Fibroblast of the aortic adventitia (primary cell): ENCODE results near the gene B4GALNT4. TPM values are rescaled to one million over a fixed set of nuclear protein-coding genes. Genes with fewer than 3 reads are reported as not detected.
A peak's percentile ranks its signal among the peaks of the same experiment; 100 is the strongest.

Source experiments
- DNase-seq: peaks from one replicate; pipeline ENCODE4 v3.0.0-alpha.2; 2010; ENCODE audit warnings: low read depth
- H3K4me3 ChIP-seq: 2 replicates; pipeline ENCODE4 v1.5.1; 2011; ENCODE audit warnings: low read depth, mild to moderate bottlenecking, control low read depth, low read length, moderate library complexity
- CTCF ChIP-seq: IDR thresholded peaks from 2 replicates; pipeline ENCODE4 v1.5.1; 2011; ENCODE audit warnings: mild to moderate bottlenecking, low read length, control low read depth, inconsistent platforms; ENCODE audit not compliant: insufficient read depth
- total RNA-seq: library from RNA; depleted of rRNA; stranded (reverse); fragments of >200 nt; gene quantifications from 2 replicates; pipeline ENCODE4 v1.2.3, GENCODE V29; 2012; ENCODE audit warnings: low replicate concordance

Gene B4GALNT4
- total RNA-seq, 1 donor = 1.9 TPM

- TF ChIP-seq CTCF = no peak
- no peak overlapping the region for H3K4me3 ChIP-seq
- no peak for DNase-seq
These were observed 35.4 kb downstream of the B4GALNT4 start for GRCh38 chr11:404551-405264.

GRCh38 chr11:405323-405953 lies 36.1 kb downstream of the B4GALNT4 start:
- H3K4me3 ChIP-seq = peak overlapping the region; percentile 72
- peak; percentile 71 for DNase-seq

GRCh38 chr11:405954-406795 lies 36.9 kb downstream of the B4GALNT4 start:
- DNase-seq = no peak
- peak overlapping the region; percentile 72 for H3K4me3 ChIP-seq
- no peak for TF ChIP-seq CTCF

More at GRCh38 chr11:405323-405953, 36.1 kb downstream of the B4GALNT4 start:
- TF ChIP-seq CTCF = no peak

DNA sequence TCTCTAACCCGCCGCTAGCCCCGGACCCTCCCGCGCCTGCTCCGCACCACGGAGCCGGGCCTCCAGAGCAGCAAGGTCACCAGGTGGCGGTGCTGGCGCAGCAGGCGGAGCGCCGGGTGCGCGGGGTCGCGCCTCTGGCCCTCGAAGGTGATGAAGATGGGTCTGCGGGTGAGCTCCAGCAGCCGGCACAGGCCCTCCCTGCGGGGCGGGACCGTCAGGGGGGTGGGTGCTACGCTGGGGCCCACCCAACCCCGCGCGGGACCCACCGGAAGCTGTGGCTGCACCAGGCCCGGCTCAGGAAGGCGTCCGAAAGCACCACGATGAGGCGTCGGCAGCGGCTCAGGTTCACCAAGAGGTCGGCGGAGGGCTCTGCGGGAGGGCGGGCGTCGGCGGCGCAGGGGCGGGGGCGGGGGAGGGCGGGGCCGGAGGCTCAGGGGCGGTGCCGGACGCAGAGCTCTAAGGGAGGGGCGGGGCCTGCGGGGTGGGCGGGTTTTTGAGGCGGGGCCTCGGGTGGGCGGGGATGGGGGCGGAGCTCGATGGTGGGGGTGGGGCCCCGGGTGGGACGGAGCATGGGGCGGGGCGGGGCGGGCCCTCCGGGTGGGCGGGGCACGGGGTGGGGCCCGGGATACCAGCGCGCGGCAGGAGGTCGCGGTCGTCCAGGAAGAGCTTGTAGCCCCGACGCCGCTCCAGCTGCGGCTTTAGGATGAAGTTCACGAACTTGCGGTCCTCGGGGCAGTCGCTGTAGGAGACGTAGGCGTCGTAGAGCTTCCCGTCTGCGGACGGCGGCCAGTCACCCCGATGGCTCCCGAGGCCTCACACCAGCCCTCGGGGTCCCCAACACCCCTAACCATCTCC lies 37.7 kb downstream of the B4GALNT4 start:
- TF ChIP-seq CTCF = no peak
- H3K4me3 ChIP-seq = peak overlapping the region; percentile 72
- DNase-seq = peak; percentile 77

DNA sequence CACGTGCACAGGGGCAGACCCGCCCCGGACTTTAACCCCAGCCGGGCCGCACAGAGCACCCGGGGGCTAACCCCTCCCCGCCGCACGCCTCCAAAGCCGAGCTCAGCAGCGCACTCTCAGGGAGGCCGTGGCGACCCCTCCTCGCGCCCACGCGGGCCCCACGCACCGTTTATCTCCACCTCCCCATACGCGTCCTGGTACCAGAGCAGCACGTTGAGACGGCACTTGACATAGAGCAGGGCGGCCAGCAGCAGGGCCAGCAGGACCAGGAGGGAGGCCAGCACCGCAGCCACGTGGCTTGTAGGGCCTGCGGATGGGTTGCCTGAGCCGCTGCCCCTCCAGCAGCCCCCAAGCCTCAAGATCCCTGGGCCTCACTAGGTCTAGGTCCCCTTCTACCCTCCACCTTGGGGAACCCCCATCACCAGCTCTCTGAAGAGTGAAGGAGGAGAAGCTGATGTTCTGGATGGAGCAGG lies 38.4 kb downstream of the B4GALNT4 start:
- no peak for DNase-seq
- no peak overlapping the region for H3K4me3 ChIP-seq
- no peak for TF ChIP-seq CTCF
